Measurements from ENCODE around the gene SMNDC1. TPM values are rescaled to one million over a fixed set of nuclear protein-coding genes. Genes with fewer than 3 reads are reported as not detected.
"Not testable (repeated sequence)": the region's sequence is repeated elsewhere in the genome, so short reads cannot be mapped to it uniquely, and the experiment has no call there.

SMNDC1 gene
- total RNA-seq, 1 donor from 2014 or later = 27.9 TPM

DNA sequence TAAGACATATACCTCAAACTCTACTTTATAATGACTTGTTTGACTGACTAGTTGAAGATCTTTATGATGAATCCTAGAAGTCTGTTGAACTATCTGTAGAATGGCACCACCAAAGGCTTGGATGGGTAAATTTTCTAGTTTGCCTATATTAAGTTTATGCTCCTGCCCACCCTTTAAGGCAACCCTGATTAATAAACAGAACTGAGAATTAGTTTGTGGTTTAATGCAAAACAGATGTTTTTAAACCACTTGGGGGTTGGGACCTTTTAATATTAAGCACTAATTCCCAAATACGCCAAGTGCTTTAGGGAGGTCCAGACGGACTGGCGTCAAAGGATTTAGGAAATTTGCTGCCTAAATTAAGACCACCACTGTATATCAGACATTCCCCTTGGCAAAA, 20.5 kb downstream of the SMNDC1 start:
- no peak for DNase-seq (ENCODE audit: low spot score)

DNA sequence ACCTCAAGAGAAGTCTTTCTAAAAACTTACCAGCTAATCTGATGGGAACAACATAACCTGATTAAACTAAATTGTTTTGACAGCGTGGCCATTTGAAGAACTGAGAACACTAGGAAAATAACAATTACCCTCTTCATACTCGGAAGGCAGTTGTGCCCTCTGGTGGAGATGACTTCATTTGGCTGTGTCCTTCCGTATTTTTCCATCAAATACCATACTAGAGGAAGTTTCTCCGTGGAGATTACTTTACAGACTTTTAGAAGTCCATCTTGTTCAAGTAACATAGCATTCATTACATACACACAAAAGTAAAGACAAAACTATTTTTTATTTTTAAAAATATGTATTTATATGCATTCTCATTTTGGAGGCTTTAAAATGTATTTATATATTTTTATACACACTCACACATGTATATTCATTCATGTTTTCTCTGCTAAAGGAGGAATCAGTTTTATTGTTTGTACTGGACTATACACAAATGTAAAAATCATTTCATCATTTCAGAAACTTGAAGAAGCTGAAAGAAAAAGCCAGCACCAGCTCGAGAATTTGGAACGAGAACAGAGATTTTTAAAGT, 25.2 kb downstream of the SMNDC1 start:
- DNase-seq (ENCODE audit: low spot score) = no peak

GRCh38 chr10:110278562-110279406, 25.9 kb downstream of the SMNDC1 start:
- DNase-seq (ENCODE audit: low spot score) = no peak

- DNase-seq (ENCODE audit: low spot score) = no peak
These were observed 27.1 kb downstream of the SMNDC1 start for GRCh38 chr10:110277591-110277990.

GRCh38 chr10:110276603-110277002, 28.1 kb downstream of the SMNDC1 start:
- DNase-seq (ENCODE audit: low spot score) = no peak

DNA sequence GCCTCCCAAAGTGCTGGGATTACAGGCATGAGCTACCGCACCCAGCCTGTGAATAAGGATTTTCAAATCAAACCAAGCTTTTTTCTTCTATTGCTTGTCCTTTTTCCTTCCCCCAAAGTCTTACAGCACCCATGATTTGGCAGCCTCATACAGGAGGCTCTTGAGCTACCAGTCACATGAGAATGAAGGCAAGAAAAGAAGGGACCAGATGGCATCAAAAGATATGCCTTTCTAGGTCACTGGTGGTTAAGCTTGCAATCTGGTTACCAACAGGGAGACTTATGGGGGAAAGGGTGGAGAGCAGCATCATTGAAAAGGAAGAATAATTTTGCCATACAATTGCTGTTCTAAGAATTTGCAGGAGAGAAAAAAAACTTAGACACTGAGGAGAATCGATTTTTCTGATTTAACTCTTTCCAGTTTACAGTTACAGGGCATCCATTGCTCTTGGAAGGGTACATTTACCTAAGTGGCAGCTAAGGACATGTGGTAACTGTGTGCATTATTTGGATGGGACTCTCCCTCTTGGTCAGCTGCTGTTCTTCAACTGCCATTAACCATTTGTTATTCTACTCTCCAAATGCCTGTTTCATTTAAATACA, 29.5 kb downstream of the SMNDC1 start:
- no peak for DNase-seq (ENCODE audit: low spot score)

- DNase-seq (ENCODE audit: low spot score) = no peak
These were observed 30.1 kb downstream of the SMNDC1 start for GRCh38 chr10:110274647-110275046.

GRCh38 chr10:110274072-110274627, 30.6 kb downstream of the SMNDC1 start:
- DNase-seq (ENCODE audit: low spot score) = no peak

DNA sequence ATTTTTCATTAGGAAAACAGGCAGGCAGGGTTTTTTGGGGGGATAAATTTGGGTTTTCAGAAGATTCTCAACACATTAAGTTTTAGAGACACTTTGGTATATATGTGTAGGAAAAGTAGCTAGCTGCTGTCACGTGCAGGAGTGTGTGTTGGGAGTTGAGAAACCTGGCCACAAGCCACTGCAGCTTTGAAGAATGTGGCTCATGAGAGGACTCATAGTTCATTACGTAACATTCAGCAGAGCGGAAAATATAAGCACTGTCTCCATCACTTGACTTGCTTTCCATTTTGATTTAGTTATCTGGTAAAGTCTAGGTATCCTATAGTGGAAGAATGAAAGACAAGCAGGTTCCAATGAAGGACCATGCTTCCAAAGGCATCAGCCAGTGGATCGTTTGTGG, 31.2 kb downstream of the SMNDC1 start:
- peak; percentile 61 for DNase-seq (ENCODE audit: low spot score)

DNA sequence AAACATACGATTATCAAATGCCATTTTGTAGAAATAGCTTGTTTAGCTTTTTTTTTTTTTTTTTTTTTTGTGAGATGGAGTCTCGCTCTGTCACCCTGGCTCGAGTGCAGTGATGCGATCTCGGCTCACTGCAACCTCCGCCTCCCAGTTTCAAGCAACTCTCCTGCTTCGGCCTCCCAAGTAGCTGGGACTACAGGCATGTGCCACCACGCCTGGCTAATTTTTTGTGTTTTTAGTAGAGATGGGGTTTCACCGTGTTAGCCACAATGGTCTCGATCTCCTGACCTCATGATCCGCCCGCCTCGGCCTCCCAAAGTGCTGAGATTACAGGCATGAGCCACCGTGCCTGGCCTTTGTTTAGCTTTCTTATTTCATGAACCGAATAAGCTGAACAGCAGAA, 31.7 kb downstream of the SMNDC1 start:
- DNase-seq (ENCODE audit: low spot score) = not testable (repeated sequence)

DNA sequence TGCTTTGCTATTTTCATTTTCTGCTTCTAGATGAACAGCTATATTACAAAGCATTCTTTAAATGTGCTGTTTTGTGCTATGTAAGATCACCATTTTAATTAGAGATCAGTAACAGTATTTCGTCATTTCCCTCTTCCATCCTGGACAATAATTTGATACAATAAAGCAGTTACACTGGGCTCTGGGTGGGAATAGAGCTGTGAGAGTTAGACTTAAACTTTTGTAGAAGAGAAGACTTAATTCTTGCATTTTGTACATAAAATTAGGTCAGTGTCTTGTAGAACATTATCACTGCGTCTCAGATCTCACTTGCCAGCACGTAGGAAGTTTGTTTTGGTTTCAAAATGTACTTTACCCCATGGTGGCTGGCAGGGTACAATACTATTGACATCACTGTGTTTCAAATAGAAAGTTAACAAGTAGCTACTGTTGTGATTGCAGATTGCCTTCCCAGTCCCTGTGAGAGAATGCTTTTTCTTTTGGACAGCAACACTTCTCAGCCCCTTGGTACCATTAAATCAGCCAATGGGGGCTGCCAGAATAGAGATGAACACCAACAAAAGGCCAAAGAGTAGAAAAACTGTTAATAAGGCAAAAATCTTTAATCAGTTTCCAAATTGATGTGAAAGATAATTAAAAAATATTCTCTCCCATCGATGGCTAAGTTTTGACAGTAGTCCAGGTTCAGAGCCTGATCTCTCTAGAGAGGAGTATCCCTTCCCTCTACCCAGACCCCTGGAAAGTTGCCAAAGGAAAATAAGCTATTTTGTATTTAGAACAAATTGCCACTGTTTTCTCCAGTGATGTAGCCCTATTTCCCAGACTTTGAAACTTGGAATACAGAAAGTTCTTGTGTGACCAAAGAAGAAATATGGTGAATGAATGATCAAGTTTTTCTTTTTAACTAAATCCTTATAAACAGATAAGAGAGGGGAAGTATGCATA, 35.1 kb downstream of the SMNDC1 start:
- DNase-seq (ENCODE audit: low spot score) = no peak

- DNase-seq (ENCODE audit: low spot score) = no peak
These were observed 35.7 kb downstream of the SMNDC1 start for GRCh38 chr10:110268971-110269370.

DNA sequence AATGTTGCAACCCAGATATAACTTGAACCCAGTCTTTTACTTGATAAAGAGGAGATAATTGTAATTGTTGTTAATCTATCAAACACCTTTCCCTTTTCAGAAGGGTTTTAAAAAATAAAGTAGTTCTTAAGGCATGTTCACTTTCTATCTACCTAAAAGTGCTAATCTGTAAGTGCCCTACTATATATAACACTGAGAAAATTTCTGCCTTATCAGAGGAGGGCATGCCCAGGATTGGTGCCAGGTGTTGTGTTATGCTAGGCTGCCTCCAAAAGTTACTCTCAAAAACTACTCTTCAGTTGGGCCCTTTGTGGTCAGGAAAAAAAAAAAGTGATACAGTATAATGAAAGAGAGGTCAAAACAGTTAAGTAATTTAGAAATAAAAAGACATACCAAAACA, 36.3 kb downstream of the SMNDC1 start:
- DNase-seq (ENCODE audit: low spot score) = no peak

DNA sequence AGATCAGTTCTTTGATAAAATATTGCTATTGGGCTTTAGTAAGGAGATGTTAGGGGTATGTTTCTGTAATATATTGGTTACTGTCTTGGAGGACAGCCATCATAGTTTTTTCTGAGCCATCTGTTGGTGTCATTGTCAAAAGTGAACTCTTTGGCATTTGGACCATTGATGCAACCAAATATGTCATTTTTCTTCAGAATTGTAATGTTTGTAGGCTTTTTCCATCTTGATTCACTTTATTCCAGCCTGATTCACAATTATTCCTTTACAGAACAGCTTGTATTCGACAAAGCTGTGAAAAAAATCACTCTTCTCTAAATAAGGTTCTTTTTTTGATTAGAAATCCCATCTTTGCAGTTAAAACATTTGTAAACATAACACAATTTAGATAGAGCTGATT, 37.4 kb downstream of the SMNDC1 start:
- no peak for DNase-seq (ENCODE audit: low spot score)

DNA sequence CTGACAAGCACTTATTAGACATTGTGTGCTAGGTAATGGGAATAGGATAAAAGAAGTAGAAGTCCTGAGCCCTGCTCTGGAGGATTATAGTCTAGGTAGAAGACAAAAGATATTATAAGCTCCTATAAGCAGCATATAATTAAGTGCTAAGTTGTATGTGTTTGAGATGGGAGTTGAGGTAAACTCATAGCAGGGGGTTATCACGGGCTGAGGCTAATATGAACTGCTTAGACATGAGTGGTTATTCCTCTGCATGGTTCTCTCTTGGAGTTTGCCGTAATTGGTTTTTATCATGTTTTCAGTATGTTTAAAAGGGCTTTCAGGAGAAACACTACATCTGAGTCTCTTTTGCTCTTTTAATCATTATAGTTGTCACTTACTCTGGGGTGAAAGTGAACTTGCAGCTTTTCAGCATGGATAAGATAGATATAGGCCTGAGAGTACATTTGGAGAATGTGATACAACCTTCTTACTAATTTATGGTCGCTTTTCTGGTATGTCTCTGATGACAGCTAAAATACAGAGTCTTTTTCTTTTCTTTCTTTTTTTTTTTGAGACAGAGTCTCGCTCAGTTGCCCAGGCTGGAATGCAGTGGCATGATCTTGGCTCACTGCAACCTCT, 39.0 kb downstream of the SMNDC1 start:
- no peak for DNase-seq (ENCODE audit: low spot score)

DNA sequence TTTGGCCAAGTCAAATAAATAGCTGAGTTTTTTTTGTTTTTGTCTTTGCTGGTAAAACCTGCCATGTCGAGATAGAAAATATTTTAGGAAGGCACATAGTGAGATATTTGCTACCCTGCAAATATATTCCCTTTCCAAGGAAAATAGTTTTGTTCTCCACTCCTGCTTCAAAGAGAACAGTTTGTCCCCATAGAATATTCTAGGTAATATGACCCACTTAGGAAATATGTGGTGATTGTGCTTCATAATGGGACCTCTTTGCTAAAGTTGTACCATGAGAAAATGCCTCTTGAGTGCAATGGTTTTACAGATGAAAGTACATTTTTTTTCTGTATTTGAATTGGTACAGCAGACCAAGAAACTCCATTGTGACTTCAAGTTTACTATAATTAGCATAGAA, 41.6 kb downstream of the SMNDC1 start:
- DNase-seq (ENCODE audit: low spot score) = no peak

GRCh38 chr10:110260746-110261477, 43.8 kb downstream of the SMNDC1 start:
- no peak for DNase-seq (ENCODE audit: low spot score)

DNA sequence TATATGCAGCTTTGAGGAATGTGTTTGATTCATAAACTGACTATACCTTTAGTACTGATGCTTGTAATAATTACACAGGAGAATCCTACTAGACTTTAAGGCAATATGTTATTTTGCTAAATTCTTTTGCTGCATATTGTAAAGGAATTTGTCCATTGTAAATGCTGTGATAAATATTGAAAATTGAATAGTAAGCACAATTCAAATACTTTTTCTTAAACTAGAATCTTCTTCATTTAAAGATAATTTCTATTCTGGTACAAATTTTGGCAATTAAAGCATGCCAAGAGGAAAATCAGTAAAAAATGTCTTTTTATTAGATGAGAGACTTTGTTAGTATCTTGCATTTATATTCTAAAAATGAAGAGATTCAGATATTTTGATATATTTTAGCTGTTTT, 45.4 kb downstream of the SMNDC1 start:
- DNase-seq (ENCODE audit: low spot score) = no peak

DNA sequence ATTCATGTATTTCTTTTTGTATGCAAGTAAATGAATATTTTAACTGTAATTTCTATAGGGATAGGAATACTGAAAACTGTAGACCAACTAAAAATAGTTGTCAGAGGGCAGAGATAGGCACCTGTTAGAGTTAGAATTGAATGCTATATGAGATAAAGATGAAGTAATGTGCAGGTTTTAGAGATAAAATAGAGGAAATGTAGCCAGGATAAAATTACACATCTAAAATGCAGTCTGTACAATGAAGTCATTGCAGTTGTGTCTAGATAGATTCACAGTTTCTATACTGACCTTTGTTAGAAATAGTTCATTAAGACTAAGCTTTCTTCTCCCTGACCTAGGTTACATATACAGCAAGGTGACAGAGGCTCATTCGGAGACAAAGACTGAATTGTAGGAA, 46.2 kb downstream of the SMNDC1 start:
- no peak for DNase-seq (ENCODE audit: low spot score)

GRCh38 chr10:110254467-110254866, 50.3 kb downstream of the SMNDC1 start:
- DNase-seq (ENCODE audit: low spot score) = no peak

GRCh38 chr10:110252151-110252550, 52.6 kb downstream of the SMNDC1 start:
- no peak for DNase-seq (ENCODE audit: low spot score)
